Measurements from ENCODE around the gene EP400.
"Not testable (repeated sequence)": the region's sequence is repeated elsewhere in the genome, so short reads cannot be mapped to it uniquely, and the experiment has no call there.

Gene EP400

DNA sequence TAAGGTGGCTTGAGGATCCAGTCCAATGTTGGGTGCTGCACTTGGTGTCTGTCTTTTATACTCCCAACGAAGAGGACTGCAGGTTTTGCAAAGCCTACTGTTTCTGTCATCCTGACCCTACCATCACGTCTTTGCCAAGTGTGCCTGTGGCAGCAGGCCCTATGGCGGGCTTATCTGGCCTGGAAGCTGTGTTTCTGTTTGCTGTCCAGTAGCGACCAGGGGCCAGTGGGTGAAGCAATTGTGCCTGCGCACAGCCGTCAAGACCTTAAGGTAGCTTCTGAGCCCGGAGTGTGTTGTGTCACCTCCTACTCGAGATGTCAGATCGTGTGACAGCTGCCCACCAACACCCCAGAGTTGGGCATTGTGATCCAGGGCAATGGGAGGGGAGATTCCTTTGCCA, 131.7 kb downstream of the EP400 start:
- DNase-seq (ENCODE audit: low read depth in 2 of 3, low spot score in 1 of 3): no peak

- DNase-seq (ENCODE audit: low read depth in 2 of 3, low spot score in 1 of 3): no peak
These were observed 133.8 kb downstream of the EP400 start for GRCh38 chr12:132083614-132083940.

DNA sequence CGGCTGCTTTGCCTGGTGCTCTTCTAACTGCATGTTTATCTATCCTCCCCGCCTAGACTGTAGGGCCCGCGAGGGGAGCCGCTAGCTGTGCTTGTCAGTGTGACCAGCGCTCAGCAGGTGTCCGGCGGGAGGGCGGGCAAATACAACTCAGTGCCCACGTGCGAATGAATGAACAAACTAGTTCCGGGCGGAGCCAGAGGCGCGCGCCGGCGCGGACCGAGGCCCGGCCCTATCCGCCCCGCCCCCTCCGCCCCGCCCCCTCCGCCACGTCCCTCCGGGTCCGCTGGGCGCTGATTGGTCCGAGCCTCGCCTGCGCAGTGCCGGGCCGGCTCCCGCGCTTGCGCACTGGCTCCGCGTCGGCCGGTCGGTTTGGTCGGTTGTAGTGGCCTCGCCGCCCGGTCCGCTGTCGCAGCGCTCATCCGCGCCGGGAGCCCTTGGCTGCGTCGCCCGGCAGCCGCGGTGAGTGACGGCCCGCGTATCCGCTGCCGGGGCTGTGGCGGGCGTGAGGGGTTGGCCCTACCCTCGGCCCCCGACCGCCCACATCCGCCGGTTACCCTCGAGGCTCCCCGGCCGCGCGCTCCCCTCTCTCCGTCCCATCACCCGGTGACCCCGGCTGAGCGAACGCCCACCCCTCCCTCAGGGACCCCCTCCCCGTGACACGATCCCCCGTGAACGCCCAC, 134.3 kb downstream of the EP400 start:
- peak; percentile 66 to 85 (median 80) for DNase-seq (ENCODE audit: low read depth in 2 of 3, low spot score in 1 of 3)

DNA sequence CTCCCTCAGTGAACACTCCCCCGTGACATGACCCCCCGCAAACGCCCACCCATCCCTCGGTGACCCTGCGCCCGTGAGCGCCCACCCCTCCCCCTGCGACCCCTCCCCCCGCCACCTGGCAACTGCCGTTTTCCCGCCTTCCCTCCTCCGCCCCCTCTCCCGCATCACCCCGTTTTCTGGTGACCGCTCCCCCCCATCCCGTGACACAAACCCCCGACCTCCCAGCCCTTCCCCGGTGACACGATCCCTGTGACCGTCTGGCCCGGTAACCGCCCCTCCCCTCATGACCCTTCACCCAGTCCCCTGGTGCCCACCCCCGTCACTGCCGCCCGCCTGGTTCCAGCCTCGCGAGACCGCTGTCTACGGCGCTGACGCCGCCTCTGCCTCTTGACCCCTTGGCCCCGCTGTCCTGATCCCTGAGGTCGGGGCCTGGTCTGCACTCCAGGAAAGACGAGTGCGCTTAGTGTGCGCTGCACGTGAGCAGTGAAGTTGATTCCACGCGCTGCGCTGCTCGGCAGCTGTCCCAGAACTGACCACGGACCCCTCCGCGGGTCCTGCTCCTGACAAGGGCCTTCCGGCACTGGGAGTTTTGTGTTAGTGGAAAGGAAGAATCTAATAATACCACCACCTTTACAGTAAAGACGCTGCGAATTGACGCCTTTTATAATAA, 135.0 kb downstream of the EP400 start:
- peak; percentile 15 to 51 (median 41) for DNase-seq (ENCODE audit: low read depth in 2 of 3, low spot score in 1 of 3)

DNA sequence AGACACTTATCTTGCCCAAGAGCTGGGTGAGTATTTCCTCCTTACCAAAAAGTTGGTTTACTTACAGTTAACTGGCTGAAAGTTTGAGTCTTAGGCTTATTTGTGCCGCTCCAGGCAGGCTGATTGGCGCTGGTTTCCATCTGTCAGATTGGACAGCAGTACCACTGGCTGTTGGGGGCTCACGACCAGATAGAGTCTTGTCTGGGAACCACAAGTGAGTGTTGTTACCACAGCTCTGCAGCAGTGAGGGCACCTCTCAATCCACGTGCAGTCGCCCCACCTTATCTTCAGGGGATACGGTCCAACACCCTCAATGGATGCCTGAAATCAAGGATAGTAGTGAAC, 135.5 kb downstream of the EP400 start:
- DNase-seq (ENCODE audit: low read depth in 2 of 3, low spot score in 1 of 3): no peak

GRCh38 chr12:132089407-132089910, 139.7 kb downstream of the EP400 start:
- DNase-seq (ENCODE audit: low read depth in 2 of 3, low spot score in 1 of 3): no peak

- DNase-seq (ENCODE audit: low read depth in 2 of 3, low spot score in 1 of 3): no peak
These were observed 144.6 kb downstream of the EP400 start for GRCh38 chr12:132094269-132094891.

DNA sequence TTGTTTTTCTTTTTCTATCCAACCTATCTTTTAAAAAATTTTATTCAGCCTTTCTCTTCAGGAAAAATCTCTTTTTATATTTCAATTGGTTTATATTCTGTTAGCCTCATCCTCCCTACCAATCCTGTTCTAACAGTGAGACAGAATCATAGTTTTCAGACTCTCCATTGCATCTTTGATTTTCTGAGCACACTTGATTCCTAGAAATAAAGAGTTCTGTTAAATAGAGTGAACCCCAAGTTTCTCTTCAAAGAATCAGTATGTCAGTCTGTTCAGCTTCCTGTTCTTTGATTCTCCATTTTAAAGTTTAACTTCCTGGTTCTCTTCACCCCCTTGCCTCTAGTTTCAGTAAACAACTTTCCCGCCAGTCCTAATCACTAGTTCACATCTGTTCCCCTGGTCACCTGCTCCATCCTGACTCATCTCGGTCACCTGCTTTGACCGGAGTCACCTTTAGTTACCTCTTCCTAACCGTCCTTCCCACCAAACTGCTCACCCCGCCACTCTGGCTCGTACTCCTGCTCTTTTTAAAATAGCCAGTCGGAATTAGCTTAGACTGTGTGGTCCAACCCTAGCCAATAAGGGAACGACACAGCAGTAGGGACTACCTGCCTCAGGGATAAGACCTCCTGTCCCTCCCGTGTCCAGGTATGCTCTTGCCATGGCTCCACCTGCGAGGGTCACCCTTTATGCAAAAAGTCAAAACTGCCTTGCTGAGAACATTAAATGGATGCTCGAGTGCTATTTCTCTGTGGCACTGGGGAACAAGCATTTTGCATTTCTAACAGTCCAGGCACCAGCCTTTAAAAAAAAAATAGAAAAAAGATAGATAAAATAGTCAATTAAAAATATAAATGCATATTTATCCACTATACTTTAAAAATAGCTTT, 146.0 kb downstream of the EP400 start:
- no peak for DNase-seq (ENCODE audit: low read depth in 2 of 3, low spot score in 1 of 3)

DNA sequence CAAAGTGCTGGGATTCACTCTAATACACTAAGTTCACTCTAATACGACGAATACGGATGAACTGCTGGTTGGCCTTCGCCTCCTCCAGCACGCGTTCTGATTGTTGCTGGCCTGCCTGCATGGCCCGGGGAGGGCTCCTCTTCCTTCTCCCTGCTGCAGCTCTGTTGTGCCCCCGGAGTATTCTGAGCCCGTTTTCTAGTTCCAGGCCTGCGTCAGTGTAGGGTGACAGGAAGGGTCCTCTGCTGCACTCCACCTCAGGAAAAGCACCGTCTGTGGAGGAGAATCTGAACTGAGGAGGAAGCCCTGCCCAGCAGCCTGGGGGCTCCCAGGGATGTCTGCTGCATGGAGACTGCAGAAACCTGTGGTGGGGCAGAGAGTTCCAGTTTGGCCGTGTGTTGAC, 150.0 kb downstream of the EP400 start:
- DNase-seq (ENCODE audit: low read depth in 2 of 3, low spot score in 1 of 3): no peak

DNA sequence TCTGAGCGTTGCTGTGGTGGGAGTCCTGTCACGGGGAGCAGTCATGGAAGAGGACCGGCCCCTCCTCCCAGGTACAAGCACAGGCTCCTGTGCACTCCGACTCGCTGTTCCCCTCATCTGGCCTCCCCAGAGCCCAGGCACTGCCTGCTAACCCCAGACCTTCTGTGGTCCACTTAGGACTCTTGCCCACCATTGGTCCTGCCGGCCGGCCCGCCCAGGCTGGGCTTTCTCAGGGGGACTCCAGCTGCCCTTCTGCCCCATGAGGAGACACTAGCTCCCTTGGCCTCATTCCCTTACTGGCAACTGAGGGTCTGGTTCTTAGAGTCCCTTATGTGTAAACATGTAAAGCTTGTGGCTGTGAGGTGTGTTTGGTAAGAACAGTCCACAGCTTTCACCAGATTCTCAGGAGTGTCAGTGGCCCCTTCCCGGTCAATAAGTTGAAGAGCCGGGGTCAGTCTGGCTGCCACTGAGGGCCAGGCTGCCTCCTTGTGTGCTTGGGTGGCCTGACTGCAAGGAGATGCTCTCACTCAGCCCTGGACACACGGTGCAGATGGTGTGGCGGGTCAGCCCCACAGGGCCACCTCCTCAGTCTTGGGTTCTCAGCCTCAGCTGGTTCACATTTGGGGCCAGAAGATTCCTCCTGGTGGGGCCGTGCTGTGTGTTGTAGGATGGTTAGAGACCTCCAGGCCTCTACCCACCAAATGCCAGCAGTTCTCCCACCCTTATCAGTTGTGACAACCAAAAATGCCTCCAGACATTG, 150.7 kb downstream of the EP400 start:
- no peak for DNase-seq (ENCODE audit: low read depth in 2 of 3, low spot score in 1 of 3)

DNA sequence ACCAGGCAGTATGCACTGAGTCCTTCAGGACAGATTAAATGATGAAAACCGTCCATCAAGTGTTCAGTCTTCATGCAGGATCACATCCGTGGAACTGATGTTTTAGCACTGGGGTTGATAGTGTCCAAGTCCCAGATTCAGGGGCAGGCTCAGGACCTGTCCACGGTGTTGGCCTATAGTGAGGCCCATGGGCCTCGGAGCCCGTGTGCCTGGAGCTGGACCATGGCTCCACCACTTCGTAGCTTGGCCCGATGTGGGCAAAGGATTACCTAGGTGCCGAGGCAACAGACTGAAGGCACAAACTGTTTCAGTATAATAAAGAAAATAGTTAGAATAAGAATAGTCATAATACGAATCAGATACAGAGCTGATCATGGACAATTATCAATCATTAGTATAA, 152.6 kb downstream of the EP400 start:
- no peak for DNase-seq (ENCODE audit: low read depth in 2 of 3, low spot score in 1 of 3)

- not testable (repeated sequence) for DNase-seq (ENCODE audit: low read depth in 2 of 3, low spot score in 1 of 3)
These were observed 153.3 kb downstream of the EP400 start for GRCh38 chr12:132103072-132103471.

GRCh38 chr12:132103542-132104308, 154.0 kb downstream of the EP400 start:
- DNase-seq (ENCODE audit: low read depth in 2 of 3, low spot score in 1 of 3): no peak

GRCh38 chr12:132105467-132105866, 155.7 kb downstream of the EP400 start:
- no peak for DNase-seq (ENCODE audit: low read depth in 2 of 3, low spot score in 1 of 3)

DNA sequence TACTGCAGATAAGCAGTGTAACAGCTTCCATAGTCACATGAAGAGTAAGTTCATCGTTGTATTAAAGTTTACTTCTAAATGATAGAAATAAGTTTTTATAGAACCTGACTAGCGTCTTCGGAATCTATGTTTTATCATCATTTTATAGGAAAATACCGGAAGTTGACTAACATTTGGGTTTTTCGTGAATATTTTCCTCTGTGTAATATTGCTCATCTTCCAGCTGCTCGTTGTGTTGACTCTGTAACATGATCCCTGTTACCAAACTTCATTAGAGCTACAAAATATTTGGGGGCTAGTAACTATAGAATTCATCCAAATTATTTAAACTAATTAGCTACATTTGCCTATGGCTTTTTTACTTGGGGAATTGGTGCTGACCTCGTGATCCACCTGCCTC, 157.2 kb downstream of the EP400 start:
- no peak for DNase-seq (ENCODE audit: low read depth in 2 of 3, low spot score in 1 of 3)

GRCh38 chr12:132108211-132108832, 158.6 kb downstream of the EP400 start:
- no peak for DNase-seq (ENCODE audit: low read depth in 2 of 3, low spot score in 1 of 3)

DNA sequence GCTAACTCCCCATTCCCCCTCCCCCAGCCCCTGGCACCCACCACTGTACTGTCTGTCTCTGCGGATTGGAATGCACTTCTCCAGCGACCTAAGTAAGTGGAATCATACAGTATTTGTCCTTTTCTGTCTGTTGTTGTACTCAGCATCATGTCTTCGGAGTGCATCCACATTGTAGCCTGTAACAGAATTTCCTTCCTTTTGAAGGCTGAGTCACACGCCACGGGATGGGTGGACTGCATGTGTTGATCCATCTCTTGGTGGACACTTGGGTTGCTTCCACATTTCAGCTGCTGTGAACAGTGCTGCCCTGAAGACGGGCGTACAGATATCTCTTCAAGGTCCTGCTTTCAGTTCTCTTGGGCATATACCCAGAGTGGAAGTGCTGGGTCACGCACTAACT, 160.0 kb downstream of the EP400 start:
- DNase-seq (ENCODE audit: low read depth in 2 of 3, low spot score in 1 of 3): no peak

DNA sequence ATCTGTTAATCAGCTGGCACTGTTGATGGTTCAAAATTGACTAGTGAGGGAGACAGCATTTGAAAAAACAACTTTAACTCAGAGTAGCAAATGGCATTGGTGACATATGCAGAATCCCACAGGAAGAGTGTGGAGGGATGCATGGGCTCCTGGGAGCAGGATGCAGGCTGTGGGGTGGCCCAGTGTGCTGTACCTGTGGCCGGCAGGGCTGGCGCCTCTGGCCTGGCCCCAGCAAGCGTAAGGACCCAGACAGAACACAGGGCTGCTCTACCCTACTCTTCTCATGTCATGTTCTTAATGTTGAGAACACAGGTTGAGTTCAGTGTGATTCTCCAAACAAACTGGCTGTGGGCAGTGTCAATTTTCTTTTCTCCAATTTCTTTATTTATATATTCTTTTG, 160.9 kb downstream of the EP400 start:
- DNase-seq (ENCODE audit: low read depth in 2 of 3, low spot score in 1 of 3): no peak

GRCh38 chr12:132111654-132112304, 162.0 kb downstream of the EP400 start:
- DNase-seq (ENCODE audit: low read depth in 2 of 3, low spot score in 1 of 3): no peak
